ENCODE measurements around the gene STAT5B.
"Not testable (repeated sequence)": the region's sequence is repeated elsewhere in the genome, so short reads cannot be mapped to it uniquely, and the experiment has no call there.

Gene STAT5B

GRCh38 chr17:42227849-42228700, 48.1 kb downstream of the STAT5B start:
- 90 to 94% methylated on average over 8 to 10 of the region's 11 CpGs for WGBS, 2 experiments (ENCODE audit: insufficient coverage in 2 of 2)
- H3K36me3 ChIP-seq (ENCODE audit: control insufficient read depth, insufficient read depth, low read length): peaks cover 28% of the 10 kb centered on the region
- H3K4me3 ChIP-seq (ENCODE audit: extremely low read depth, insufficient read depth, low read length, poor library complexity, severe bottlenecking): no peak overlapping the region
- H3K27ac ChIP-seq (ENCODE audit: low read depth, low read length, severe bottlenecking): no peak overlapping the region
- no peaks in the 10 kb centered on the region for H3K9me3 ChIP-seq (ENCODE audit: control insufficient read depth, low read length)
- peaks cover 3% of the 10 kb centered on the region for H3K4me1 ChIP-seq (ENCODE audit: control insufficient read depth, insufficient read depth, low read length, poor library complexity, severe bottlenecking)

DNA sequence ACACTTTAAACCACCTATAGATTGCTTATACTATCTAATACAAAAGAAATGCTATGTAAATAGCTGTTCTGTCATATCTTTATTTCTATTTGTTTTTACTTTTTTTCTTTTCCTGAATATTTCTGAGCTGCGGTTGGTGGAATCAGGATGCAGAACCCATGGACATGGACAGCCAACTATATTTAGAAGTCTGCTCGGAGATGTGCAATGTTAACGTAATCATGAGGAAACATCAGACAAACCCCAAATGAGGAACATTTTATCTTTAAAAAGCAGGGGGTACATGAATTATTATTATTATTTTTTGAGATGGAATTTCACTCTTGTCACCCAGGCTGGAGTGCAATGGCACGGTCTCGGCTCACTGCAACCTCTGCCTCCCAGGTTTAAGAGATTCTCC, 50.5 kb downstream of the STAT5B start:
- no peak overlapping the region for H3K4me3 ChIP-seq (ENCODE audit: extremely low read depth, insufficient read depth, low read length, poor library complexity, severe bottlenecking)
- H3K36me3 ChIP-seq (ENCODE audit: control insufficient read depth, insufficient read depth, low read length): peaks cover 42% of the 10 kb centered on the region
- H3K27ac ChIP-seq (ENCODE audit: low read depth, low read length, severe bottlenecking): no peak overlapping the region
- H3K4me1 ChIP-seq (ENCODE audit: control insufficient read depth, insufficient read depth, low read length, poor library complexity, severe bottlenecking): peaks cover 3% of the 10 kb centered on the region
- H3K9me3 ChIP-seq (ENCODE audit: control insufficient read depth, low read length): no peaks in the 10 kb centered on the region
- WGBS, 2 experiments (ENCODE audit: insufficient coverage in 2 of 2): 90 to 93% methylated on average over 2 to 4 of the region's 5 CpGs

- Histone ChIP-seq H3K9me3 (ENCODE audit: control insufficient read depth, low read length) (no peaks in the 10 kb centered on the region), H3K27ac (ENCODE audit: low read depth, low read length, severe bottlenecking) (no peak overlapping the region), H3K4me3 (ENCODE audit: extremely low read depth, insufficient read depth, low read length, poor library complexity, severe bottlenecking) (no peak overlapping the region), H3K36me3 (ENCODE audit: control insufficient read depth, insufficient read depth, low read length) (peaks cover 42% of the 10 kb centered on the region), H3K4me1 (ENCODE audit: control insufficient read depth, insufficient read depth, low read length, poor library complexity, severe bottlenecking) (peaks cover 3% of the 10 kb centered on the region)
- 90 to 100% methylated on average over 6 of the region's 6 CpGs for WGBS, 2 experiments (ENCODE audit: insufficient coverage in 2 of 2)
These were observed 51.5 kb downstream of the STAT5B start for GRCh38 chr17:42224651-42225050.

GRCh38 chr17:42221886-42222745, 54.1 kb downstream of the STAT5B start:
- 53 to 86% methylated on average over 1 to 3 of the region's 3 CpGs for WGBS, 2 experiments (ENCODE audit: insufficient coverage in 2 of 2)
- no peaks in the 10 kb centered on the region for H3K9me3 ChIP-seq (ENCODE audit: control insufficient read depth, low read length)
- H3K36me3 ChIP-seq (ENCODE audit: control insufficient read depth, insufficient read depth, low read length): peaks cover 47% of the 10 kb centered on the region
- H3K27ac ChIP-seq (ENCODE audit: low read depth, low read length, severe bottlenecking): no peak overlapping the region
- H3K4me3 ChIP-seq (ENCODE audit: extremely low read depth, insufficient read depth, low read length, poor library complexity, severe bottlenecking): no peak overlapping the region
- H3K4me1 ChIP-seq (ENCODE audit: control insufficient read depth, insufficient read depth, low read length, poor library complexity, severe bottlenecking): no peaks in the 10 kb centered on the region

DNA sequence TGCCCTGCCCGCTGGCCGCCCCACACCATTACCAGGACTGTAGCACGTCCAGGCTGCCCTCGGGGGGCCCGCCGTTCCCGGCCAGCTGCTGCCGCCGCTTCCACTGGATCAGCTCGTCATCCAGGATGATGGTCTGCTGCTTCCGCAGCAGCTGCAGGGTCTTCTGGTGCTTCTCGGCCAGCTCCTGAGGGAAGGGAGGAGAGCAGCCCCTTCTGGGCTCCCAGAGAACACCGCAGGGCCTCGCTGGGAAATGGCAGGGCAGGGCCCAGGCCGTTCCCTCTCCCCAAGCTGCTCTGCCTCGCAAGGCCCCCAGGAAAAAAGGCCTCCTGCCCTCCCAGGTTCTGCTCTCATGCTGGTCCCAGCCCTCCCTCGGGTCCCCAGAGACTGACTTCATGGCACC, 56.9 kb downstream of the STAT5B start:
- not testable (repeated sequence) for H3K27ac ChIP-seq (ENCODE audit: low read depth, low read length, severe bottlenecking); H3K4me1 ChIP-seq (ENCODE audit: control insufficient read depth, insufficient read depth, low read length, poor library complexity, severe bottlenecking); H3K9me3 ChIP-seq (ENCODE audit: control insufficient read depth, low read length); H3K4me3 ChIP-seq (ENCODE audit: extremely low read depth, insufficient read depth, low read length, poor library complexity, severe bottlenecking)
- H3K36me3 ChIP-seq (ENCODE audit: control insufficient read depth, insufficient read depth, low read length): peaks cover 58% of the 10 kb centered on the region
- no CpG with 5 or more reads among the region's 17 CpGs for WGBS, 2 experiments (ENCODE audit: insufficient coverage in 2 of 2)

GRCh38 chr17:42214156-42214555, 62.0 kb downstream of the STAT5B start:
- H3K4me1 ChIP-seq (ENCODE audit: control insufficient read depth, insufficient read depth, low read length, poor library complexity, severe bottlenecking): no peaks in the 10 kb centered on the region
- WGBS, 2 experiments (ENCODE audit: insufficient coverage in 2 of 2): 100% methylated on average over 1 of the region's 2 CpGs; no CpG with 5 or more reads in 1 of the 2 experiments
- H3K9me3 ChIP-seq (ENCODE audit: control insufficient read depth, low read length): no peaks in the 10 kb centered on the region
- H3K4me3 ChIP-seq (ENCODE audit: extremely low read depth, insufficient read depth, low read length, poor library complexity, severe bottlenecking): no peak overlapping the region
- peaks cover 80% of the 10 kb centered on the region for H3K36me3 ChIP-seq (ENCODE audit: control insufficient read depth, insufficient read depth, low read length)
- H3K27ac ChIP-seq (ENCODE audit: low read depth, low read length, severe bottlenecking): no peak overlapping the region

DNA sequence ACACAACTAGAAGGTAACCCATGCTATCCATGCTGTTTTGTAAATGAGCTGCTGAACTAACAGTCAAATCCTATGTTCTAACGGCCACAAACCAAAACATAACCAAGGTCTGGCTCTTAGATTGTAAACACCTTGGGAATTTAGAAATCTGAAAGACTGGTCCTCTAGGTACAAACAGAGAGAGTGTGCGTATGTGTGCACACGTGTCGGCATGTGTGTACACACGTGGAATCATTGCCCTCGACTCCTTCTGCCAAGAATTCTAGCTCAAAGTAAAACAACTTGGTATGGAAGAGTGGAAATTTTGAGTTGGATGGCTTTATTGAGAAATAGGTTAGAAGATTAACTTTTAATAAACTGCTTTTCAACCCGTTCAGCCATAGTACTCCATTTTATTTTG, 63.8 kb downstream of the STAT5B start:
- H3K4me1 ChIP-seq (ENCODE audit: control insufficient read depth, insufficient read depth, low read length, poor library complexity, severe bottlenecking): no peaks in the 10 kb centered on the region
- H3K36me3 ChIP-seq (ENCODE audit: control insufficient read depth, insufficient read depth, low read length): peaks cover 86% of the 10 kb centered on the region
- no peak overlapping the region for H3K4me3 ChIP-seq (ENCODE audit: extremely low read depth, insufficient read depth, low read length, poor library complexity, severe bottlenecking)
- WGBS, 2 experiments (ENCODE audit: insufficient coverage in 2 of 2): 91 to 97% methylated on average over 4 to 7 of the region's 7 CpGs
- no peak overlapping the region for H3K27ac ChIP-seq (ENCODE audit: low read depth, low read length, severe bottlenecking)
- H3K9me3 ChIP-seq (ENCODE audit: control insufficient read depth, low read length): no peaks in the 10 kb centered on the region

GRCh38 chr17:42211921-42212341, 64.3 kb downstream of the STAT5B start:
- H3K4me3 ChIP-seq (ENCODE audit: extremely low read depth, insufficient read depth, low read length, poor library complexity, severe bottlenecking); H3K27ac ChIP-seq (ENCODE audit: low read depth, low read length, severe bottlenecking); H3K9me3 ChIP-seq (ENCODE audit: control insufficient read depth, low read length); H3K4me1 ChIP-seq (ENCODE audit: control insufficient read depth, insufficient read depth, low read length, poor library complexity, severe bottlenecking): not testable (repeated sequence)
- WGBS, 2 experiments (ENCODE audit: insufficient coverage in 2 of 2): 92 to 93% methylated on average over 3 to 4 of the region's 9 CpGs
- peaks cover 87% of the 10 kb centered on the region for H3K36me3 ChIP-seq (ENCODE audit: control insufficient read depth, insufficient read depth, low read length)

- Histone ChIP-seq H3K36me3 (ENCODE audit: control insufficient read depth, insufficient read depth, low read length) (peaks cover 90% of the 10 kb centered on the region), H3K9me3 (ENCODE audit: control insufficient read depth, low read length) (no peaks in the 10 kb centered on the region), H3K27ac (ENCODE audit: low read depth, low read length, severe bottlenecking) (no peak overlapping the region), H3K4me3 (ENCODE audit: extremely low read depth, insufficient read depth, low read length, poor library complexity, severe bottlenecking) (no peak overlapping the region), H3K4me1 (ENCODE audit: control insufficient read depth, insufficient read depth, low read length, poor library complexity, severe bottlenecking) (no peaks in the 10 kb centered on the region)
- WGBS, 2 experiments (ENCODE audit: insufficient coverage in 2 of 2): 92 to 96% methylated on average over 5 to 6 of the region's 6 CpGs
These were observed 66.1 kb downstream of the STAT5B start for GRCh38 chr17:42210046-42210445.

- not testable (repeated sequence) for H3K4me1 ChIP-seq (ENCODE audit: control insufficient read depth, insufficient read depth, low read length, poor library complexity, severe bottlenecking); H3K9me3 ChIP-seq (ENCODE audit: control insufficient read depth, low read length); H3K27ac ChIP-seq (ENCODE audit: low read depth, low read length, severe bottlenecking); H3K4me3 ChIP-seq (ENCODE audit: extremely low read depth, insufficient read depth, low read length, poor library complexity, severe bottlenecking)
- H3K36me3 ChIP-seq (ENCODE audit: control insufficient read depth, insufficient read depth, low read length): peaks cover 79% of the 10 kb centered on the region
- WGBS, 2 experiments (ENCODE audit: insufficient coverage in 2 of 2): 100% methylated on average over 1 to 3 of the region's 8 CpGs
These were observed 70.0 kb downstream of the STAT5B start for GRCh38 chr17:42206153-42206612.

Data from mesodermal cell (in vitro differentiated cells).